NCI-H187 treated with DMSO at 0.1 percent for 48 hours (cell line): ENCODE data around the gene DPH5.
"Not testable (repeated sequence)": the region's sequence is repeated elsewhere in the genome, so short reads cannot be mapped to it uniquely, and the experiment has no call there.

Experiments
- DNase-seq: peaks from one replicate; lab custom pipeline; 2025; lab: John Stamatoyannopoulos, UW

The DPH5 gene

DNA sequence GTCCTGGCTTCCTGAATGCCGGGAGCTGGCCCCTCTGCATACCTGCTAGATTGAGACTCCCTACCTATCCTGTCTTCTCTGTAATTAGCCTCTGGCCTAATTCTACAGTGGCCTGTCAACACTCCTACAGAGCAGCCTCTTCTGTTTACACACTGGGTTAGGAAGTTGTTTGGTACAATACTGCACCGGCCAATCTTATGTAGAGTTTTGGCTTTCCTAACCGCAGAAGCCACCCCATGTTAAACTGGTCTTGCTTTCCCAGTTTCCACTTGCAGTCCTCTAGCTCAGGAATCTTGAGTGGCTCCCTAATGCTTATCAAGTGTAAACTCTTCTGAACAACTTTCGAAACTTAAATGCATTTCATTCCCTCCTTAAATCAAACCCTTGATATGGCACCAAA lies 42.8 kb downstream of the DPH5 start:
- DNase-seq, result no peak

DNA sequence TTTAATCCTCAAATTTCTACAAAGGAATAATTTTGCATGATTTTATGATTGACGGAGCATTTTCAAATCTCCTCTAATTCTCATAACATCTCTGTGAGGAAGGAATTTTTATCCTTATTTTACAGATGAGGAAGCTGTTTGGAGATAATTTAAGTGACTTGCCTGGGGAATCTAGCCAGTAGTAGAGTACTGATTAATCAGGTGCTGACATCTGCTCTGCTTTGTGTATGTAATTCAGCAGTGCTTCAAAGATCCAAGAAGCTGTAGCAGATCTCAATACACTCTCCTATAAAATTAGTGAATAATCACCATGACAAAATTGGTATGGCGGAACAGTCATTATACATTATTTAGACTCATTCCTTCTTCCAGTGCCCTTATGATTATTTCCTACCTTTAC lies 46.0 kb downstream of the DPH5 start:
- no peak for DNase-seq

DNA sequence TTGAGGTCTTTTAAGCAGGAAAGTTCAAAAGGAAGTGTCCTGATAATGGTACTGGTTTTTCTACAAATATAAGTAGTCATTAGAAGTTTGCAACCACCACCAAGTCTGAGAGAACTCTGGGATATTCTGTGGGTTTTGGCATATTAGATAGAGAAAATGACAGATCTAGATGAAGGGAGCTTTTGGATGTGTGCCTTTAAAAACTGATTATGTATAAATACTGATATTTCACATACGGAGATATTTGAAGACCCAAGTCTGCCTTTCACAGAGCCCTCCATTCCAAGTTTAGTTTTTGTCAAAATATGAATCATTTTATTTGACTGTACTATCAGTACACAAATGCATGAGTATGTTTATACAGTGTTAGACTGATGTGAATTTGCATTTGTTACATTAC lies 48.6 kb downstream of the DPH5 start:
- DNase-seq, result no peak

DNA sequence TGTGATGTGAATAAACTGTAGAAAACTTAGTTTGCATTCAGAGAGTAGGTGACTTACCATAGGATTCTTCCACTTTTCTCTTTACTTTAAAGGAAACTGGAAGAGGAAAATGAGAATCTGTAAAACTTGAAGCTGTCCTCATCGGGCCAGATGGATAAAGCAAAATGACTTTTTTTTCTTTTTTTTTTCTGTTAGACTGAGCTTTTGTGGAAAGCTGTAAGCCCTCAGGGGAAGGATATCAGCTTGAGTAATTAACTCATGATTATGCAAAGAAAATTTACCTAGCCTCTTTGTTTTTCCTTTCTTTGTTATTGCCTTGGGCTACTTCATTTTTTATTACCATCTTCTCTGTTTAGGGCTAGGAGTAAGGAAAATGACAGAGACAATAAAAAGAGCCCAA lies 53.4 kb downstream of the DPH5 start:
- no peak for DNase-seq

DNA sequence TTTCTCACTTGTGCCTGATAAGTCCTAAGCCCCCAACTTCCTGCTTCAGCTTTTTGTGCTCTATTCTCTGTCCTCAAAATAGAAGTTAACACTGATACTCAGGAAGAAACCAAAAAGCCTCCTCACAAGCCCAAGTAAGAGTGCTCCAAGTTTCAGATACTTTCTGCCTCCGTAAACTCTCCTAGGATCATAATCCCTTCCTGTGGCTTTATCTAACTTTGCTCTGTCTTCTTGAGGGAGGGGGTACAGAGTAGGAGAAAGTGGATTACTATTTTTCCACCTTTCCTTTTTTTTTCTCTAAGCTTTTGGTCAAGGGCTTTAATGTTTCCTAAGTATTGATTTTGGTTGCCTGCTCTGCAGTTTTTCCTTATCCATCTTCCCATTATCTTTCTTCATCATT lies 54.6 kb downstream of the DPH5 start:
- no peak for DNase-seq

DNA sequence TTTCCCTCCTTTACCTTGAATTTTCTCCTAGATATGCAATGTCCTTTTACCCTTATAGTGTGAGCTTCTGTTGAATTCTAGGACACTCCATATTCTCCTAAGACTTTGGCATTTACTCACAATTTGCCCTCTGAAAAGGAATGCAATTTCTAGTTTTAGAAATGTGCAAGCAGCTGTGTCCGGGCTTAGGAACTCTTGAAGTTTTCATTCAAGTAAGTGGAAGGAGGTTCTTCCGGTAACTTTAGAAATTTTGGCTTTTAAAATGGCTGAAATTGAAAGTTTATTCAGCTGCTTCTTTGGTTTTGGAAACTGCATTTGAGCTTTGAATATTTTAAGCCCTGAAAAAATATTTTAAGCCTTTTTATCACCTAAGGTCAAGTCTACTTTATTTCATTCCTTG lies 56.3 kb downstream of the DPH5 start:
- DNase-seq, result no peak

DNA sequence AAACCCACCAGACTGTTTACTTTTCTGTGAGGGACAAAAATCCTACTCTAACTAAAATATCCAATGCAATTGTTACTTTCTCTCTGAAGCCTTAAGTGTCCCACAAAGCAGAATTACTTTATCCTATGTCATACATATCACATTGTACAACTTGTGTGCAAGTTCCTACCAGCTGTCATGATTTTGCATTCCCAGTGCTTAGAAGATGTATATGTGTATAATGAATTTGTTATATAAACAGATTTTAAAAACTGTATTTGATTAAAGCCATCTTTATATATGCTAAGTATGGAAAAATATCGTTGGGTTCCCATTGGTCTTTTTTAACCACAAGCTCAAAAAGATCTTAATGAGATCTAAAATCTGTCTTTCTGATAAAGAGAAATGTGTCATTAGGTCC lies 57.0 kb downstream of the DPH5 start:
- no peak for DNase-seq

DNA sequence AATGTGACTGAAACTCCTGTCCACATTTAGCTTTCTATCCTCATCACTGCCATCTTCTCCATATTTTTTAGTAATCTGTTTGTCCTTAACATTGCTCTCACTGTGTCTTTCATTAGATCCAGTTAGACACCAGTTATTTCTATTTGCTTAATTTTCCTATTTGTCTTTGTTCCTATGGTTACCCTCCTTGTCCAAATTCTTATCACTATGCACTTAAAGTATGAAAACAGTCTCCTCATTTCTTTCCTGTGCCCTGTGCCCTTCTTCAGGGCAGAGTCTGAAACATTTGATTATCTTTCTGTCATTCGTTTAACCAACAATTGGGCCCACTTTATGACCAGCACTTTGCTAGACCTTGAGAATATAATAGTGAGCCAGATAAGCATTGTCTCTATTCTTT lies 65.5 kb downstream of the DPH5 start:
- DNase-seq, result no peak

DNA sequence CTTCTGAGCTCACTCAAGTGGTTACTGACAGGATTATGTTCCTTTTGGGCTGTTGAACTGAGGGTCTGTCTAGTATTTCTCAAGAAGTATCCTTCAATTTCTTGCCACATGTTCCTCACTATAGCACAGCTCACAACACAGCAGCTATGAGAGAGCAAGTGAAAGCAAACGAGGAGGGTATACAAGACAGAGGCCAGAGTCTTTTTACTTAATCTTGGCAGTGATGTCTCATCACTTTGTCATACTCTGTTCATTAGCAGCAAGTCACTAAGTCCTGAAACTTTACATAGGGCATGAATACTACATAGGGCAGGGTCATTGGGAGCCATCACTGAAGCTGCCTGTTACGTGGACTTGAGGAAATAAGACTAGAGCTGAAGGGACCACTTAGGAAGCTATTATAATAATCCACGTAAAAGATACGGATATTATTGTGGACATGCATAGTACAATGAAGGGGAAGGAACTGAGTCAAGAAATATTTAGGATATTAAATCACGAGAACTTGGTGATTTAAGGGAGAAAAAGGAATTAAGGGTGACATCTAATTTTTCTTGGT lies 66.0 kb downstream of the DPH5 start:
- no peak for DNase-seq

DNA sequence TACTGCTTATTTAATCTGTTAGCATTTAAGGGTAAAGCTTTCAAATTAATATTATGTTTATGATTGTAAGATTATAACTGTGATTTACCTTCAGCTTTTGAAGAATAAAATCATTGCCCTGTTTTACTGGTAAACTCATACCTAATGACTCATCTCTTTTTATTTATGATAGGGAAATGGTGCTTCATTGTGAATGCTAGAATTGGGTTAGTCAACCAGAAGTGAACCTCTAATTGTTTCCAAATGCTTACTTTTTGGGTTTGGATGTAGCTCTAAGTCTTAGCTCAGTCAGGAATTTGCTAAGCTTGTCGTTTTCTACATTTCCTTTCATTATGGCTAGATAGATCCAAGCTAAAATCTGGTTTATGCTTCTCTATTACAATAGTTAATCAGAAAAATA lies 70.3 kb downstream of the DPH5 start:
- DNase-seq, result no peak

DNA sequence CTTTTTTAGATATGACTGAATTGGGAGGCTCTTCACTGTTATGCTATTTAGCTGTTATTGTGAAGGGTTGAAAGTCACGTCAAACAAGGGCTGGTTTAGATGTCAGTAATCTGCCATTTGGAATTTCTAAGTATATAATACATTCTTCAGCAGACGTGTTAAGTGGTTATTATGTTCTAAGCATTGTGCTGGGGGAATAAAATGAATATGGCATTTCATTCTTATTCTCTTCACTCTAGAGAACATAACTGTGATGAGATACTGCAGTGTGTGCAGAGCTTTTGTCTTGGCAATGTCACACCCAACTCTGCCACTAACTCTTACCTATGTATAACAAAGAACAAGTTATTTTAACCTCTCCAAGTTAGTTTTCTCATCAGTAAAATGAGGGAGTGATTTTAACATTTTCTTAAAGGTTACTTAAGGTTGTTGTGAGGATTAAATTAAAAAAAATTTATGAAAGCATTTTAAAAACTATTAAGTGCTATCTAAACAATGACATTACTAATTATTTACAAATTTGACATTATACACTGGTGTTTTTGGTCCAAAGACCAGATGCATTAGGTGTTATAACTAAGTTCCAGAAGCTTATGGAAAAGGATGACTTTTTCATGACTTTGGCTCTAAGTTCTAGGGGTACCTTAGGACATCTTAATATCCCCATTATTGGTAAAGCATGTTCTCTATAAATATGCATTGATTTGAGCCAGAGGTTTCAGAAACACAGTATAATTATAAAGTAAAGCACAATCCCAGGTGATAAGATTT lies 71.4 kb downstream of the DPH5 start:
- DNase-seq, result no peak

DNA sequence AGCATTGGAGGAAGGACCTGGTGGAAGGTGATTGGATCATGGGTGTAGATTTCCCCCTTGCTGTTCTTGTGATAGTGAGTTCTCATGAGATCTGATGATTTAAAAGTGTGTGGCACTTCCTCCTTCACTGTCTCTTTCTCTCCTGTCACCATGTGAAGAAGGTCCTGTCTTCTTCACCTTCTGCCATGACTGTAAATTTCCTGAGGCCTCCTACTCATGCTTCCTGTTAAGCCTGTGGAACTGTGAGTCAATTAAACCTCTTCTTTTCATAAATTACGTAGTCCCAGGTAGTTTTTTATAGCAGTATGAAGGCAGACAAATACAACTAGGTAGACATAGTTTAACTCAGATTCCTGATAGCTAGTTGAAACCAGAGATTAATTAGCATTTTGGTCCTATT lies 72.6 kb downstream of the DPH5 start:
- not testable (repeated sequence) for DNase-seq

DNA sequence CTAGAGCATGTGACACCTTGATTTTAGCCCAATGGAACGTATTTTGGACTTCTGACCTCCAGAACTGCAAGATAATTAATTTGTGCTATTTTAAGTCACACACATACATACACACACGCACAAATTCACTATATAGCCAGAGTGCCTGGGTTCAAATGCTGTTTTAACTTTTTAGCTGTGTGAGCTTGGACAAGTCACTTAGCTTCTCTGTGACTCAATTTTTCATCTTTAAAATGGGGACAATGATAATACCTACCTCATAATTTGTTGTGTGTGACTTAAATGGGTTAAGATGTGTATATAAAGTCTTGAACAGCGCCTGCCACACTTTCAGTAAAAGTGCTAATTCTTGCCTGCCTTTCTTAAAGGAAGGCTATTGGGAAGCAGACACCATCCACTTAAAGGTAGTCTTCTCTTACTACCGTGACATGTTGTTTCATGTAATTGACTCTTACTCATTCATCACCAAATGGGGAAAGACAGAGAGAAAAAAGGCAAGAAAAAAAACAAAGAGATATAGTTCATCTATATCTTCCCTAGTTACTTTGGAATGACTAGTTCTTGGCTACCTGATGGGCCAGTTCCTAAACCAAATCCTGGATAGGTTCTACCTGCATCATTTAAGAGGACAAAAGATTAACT lies 73.4 kb downstream of the DPH5 start:
- DNase-seq, result no peak

DNA sequence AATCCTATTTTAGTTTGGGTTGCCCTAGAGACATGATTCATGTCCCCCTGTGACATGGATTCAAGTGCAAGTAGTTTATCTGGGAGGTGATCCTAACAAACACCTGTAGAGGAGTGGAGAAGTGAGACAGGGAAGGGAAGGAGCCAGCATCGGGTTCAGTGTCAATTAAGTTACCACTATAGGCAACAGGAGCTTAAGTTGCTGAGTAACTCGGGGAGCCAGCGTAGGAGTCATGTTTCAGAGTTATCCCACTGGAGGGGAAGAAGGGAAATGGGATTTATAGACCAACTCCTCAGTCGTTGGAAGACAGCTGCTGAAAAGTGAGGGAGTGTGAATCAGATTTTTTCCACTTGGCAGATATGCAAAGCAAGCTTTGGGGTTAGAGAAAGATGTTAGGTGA lies 74.8 kb downstream of the DPH5 start:
- no peak for DNase-seq

DNA sequence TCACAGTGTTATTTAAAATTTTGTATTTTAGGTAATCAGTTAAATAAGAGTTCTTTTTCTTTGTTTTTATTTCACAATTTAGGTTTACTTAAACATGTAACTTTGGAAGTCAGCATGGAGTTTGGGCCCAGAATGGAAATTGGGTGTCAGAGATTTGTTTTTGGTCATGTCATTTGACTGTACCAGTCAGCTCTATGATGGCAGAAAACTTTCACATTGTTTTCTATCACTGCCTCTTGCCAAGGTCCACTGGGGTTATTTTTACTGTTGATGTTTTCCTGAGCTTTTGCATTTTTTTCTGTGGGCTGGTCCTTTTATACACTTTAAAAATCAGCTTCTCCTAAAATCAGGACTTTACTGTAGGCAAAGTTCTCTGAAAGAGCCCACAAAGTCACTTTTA lies 75.2 kb downstream of the DPH5 start:
- DNase-seq, result no peak

DNA sequence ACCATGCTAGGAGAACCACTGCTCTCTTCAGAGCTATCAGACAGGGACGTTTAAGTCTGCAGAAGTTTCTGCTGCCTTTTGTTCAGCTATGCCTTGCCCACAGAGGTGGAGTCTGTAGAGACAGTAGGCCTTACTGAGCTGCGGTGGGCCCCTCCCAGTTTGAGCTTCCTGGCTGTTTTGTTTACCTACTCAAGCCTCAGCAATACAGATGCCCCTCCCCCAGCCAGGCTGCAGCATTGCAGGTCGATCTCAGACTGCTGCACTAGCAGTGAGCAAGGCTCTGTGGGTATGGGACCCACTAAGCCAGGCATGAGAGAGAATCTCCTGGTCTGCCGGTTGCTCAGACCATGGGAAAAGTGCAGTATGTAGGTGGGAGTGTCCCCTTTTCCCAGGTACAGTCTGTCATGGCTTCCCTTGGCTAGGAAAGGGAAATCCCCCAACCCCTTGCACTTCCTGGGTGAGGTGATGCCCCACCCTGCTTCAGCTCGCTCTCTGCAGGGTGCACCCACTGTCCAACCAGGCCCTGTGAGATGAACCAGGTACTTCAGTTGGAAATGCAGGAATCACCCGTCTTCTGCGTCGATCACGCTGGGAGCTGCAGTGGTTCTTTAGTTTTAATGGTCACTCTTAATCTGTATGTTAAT lies 75.9 kb downstream of the DPH5 start:
- not testable (repeated sequence) for DNase-seq

DNA sequence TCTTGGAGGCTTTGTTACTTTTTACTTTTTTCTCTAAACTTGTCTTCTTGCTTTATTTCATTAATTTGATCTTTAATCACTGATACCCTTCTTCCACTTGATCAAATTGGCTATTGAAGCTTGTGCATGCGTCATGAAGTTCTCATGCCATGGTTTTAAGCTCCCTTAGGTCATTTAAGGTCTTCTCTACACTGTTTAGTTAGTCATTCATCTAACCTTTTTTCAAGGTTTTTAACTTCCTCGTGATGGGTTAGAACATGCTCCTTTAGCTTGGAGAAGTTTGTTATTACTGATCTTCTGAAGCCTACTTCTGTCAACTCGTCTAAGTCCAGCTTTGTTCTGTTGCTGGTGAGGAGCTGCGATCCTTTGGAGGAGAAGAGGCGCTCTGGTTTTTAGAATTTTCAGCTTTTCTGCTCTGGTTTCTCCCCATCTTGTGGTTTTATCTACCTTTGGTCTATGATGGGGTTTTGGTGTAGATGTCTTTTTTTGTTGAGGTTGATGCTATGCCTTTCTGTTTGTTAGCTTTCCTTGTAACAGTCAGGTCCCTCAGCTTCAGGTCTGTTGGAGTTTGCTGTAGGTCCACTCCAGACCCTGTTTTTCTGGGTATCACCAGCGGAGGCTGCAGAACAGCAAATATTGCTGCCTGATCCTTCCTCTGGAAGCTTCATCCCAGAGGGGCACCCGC lies 76.7 kb downstream of the DPH5 start:
- DNase-seq, result not testable (repeated sequence)

DNA sequence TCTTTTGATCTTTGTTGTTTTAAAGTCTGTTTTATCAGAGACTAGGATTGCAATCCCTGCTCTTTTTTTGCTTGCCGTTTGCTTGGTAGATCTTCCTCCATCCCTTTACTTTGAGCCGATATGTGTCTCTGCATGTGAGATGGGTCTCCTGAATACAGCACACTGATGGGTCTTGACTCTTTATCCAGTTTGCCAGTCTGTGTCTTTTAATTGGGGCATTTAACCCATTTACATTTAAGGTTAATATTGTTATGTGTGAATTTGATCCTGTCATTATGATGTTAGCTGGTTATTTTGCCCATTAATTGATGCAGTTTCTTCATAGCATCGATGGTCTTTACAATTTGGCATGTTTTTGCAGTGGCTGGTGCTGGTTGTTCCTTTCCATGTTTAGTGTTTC lies 77.8 kb downstream of the DPH5 start:
- not testable (repeated sequence) for DNase-seq

DNA sequence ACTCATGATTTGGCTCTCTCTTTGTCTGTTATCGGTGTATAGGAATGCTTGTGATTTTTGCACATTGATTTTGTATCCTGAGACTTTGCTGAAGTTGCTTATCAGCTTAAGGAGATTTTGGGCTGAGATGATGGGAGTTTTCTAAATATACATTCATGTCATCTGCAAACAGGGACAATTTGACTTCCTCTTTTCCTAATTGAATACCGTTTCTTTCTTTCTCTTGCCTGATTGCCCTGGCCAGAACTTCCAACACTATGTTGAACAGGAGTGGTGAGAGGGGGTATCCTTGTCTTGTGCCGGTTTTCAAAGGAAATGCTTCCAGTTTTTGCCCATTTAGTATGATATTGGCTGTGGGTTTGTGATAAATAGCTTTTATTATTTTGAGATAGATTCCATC lies 79.5 kb downstream of the DPH5 start:
- DNase-seq, result not testable (repeated sequence)

DNA sequence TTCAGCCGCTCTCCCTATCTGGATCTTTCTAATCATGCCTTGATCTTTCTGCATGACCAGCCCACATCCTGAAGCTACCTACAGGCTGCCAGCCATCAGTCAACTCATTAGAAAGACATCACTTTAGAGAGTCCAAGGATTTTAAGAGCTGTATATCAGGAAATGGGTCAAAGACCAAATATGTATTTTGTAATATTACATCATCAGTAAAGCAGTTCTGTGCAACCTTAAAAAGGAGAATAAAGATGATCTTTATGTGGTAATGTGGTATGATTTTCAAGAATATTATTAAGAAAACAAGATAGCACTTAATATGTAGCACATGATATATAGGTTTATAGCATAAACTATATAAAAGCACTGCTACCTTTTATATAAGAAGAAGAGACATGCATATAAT lies 82.1 kb downstream of the DPH5 start:
- DNase-seq, result no peak

DNA sequence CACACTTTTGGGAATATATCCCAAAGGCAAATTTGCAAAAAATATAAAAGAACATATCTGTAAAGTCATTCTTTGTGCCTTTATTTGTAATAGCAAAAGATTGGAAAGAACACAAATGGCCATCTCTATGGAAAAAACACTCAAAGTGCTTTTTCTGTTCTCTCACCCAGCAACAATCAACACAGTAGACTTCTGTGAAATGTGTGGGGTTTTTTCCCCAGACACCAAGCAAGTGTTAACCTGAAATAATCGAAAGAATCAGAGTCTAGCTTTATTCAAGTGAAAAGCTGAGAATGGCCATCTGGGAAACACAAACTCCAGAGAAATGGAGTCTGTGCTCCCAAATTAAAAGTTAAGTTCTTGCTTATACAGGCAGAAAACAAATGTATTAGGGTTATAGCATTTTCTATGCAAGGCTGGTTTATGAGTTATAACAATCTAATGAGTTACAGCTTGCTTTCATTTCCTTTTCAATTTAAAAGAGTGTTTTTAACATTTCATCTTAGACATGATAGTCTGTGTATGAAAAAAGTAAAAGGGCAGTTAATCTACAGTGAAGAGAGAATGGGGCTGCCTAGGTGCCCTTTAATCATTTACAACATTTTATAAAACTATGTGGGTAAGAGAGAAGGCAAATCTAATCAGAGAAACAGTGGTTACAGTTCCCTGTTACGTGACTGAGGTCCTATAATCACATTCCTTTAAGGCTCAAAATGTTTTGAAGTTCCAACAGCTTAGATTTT lies 83.1 kb downstream of the DPH5 start:
- DNase-seq, result no peak
